ENCODE measurements around the gene RAB3D. TPM values are rescaled to one million over a fixed set of nuclear protein-coding genes. Genes with fewer than 3 reads are reported as not detected.
"Not testable (repeated sequence)": the region's sequence is repeated elsewhere in the genome, so short reads cannot be mapped to it uniquely, and the experiment has no call there.

Gene RAB3D
- 7.4 and 7.9 TPM in 2 replicates for total RNA-seq (2012; rRNA removed)

DNA sequence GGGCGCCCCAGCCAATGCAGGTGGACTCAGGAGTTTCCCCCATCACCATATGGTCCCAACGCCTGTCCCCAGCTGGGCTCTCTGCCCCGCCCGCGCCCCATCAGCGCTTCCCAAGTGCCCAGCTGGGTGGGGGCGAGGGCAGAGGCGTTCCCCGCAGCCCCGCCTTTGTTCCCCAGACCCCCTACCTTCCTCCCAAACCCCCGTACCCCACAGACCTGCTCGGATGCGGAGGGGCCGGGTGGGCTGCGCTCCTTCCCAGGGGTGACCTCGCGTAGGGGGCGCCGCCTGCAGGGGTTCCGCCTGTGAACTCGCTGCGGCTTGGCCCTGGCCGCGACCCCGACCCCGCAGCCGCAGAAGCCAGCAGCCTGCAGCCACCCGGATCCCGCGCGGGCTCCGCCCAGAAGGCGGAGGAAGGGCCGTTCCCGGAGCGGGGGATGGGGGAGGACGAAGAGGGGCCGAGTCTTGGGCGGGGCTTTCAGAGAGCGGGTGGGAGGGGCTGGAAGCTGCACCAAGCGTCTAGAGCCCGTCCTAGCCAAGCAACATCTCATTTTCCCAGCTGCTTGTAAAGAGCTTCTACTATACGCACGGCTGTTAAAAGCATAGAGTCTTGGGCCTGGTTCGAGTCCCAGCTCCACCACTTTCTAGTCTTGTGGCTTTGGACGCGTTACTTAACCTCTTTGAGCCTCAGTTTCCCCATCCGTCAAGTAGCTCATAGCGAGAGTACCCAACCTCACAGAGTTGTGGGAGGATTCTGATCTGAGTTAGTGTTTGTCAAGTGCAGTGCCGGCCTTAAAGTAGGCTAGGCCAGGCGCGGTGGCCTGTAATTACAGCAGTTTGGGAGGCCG, at the start of gene RAB3D:
Gene RAB3D, minus strand, starts transcription at position 404 of the 845 bp plus-strand sequence. CDS start 2,258 bp downstream, outside the sequence.
- Histone ChIP-seq H3K4me3 (ENCODE audit: low read length) (peak within 1 kb of the TSS; percentile 59), H3K9me3 (replicated peaks; ENCODE audit: low read length) (no peaks in the 10 kb centered on the region), H3K4me1 (ENCODE audit: control insufficient read depth, insufficient read depth, low read length) (peaks cover 17% of the 10 kb centered on the region), H3K27me3 (ENCODE audit: control insufficient read depth, insufficient read depth, low read length) (peaks cover 6% of the 10 kb centered on the region), H3K9ac (ENCODE audit: low read depth, low read length) (no peak within 1 kb of the TSS), H3K4me2 (ENCODE audit: low read length) (peak within 1 kb of the TSS; percentile 80), H3K36me3 (ENCODE audit: insufficient read depth, low read length) (no peaks in the 10 kb centered on the region)

DNA sequence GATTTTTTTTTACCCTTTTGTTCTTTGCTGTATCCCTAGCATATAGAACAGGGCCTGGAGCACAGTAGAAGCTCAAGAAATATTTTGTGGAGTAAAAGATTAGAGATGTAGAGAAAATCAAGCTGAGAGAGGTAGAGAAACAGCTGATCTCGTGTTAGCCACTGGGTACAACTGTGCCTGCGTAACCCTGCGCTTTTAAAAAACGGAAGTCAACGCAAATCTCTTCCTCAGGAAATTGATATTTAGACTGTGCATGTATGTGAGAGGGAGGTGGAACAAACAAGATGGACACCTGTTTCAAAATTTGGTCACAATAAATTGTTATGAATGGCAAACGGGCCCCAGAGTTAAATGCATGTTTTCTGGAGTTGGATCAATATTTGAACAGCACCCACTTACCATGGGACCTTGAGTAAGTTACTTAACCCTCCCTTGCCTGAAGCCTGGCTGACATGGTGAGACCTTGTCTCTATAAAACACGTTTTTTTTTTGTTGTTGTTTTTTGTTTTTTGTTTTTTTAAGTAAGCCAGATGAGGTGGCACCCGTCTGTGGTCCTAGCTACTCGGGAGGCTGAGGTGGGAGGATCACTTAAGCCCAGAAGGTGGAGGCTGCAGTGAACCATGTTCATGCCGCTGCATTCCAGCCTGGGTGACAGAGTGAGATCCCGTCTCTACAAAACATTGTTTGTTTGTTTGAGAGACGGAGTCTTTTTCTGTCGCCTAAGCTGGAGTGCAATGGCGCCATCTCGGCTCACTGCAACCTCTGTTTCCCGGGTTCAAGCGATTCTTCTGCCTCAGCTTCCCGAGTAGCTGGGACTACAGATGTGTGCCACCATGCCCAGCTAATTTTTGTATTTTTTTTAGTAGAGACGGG, 47.9 kb upstream of the RAB3D start:
- no peak overlapping the region for H3K4me2 ChIP-seq (ENCODE audit: low read length)
- peaks cover 6% of the 10 kb centered on the region for H3K27me3 ChIP-seq (ENCODE audit: control insufficient read depth, insufficient read depth, low read length)
- H3K9ac ChIP-seq (ENCODE audit: low read depth, low read length): no peak overlapping the region
- H3K9me3 ChIP-seq (replicated peaks; ENCODE audit: low read length): no peaks in the 10 kb centered on the region
- no peaks in the 10 kb centered on the region for H3K36me3 ChIP-seq (ENCODE audit: insufficient read depth, low read length)
- no peak overlapping the region for H3K4me3 ChIP-seq (ENCODE audit: low read length)
- H3K4me1 ChIP-seq (ENCODE audit: control insufficient read depth, insufficient read depth, low read length): peaks cover 11% of the 10 kb centered on the region

DNA sequence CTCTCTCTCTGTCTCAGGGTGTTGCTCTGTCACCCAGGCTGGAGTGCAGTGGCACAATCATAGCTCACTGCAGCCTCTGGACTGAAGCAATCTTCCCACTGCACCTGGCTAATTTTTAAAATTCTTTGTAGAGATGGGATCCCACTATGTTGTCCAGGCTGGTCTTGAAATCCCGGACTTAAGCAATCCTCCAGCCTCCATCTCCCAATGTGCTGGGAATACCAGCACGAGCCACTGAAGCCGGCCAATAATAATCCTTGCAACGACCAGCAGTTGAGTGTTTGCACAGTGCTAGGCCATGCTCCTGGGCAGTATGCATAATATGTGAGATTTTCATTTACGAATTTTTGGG, 45.3 kb upstream of the RAB3D start:
- Histone ChIP-seq H3K4me1 (ENCODE audit: control insufficient read depth, insufficient read depth, low read length) (peaks cover 27% of the 10 kb centered on the region), H3K27me3 (ENCODE audit: control insufficient read depth, insufficient read depth, low read length) (peaks cover 6% of the 10 kb centered on the region), H3K9me3 (replicated peaks; ENCODE audit: low read length) (no peaks in the 10 kb centered on the region), H3K4me2 (ENCODE audit: low read length) (no peak overlapping the region), H3K9ac (ENCODE audit: low read depth, low read length) (no peak overlapping the region), H3K4me3 (ENCODE audit: low read length) (no peak overlapping the region), H3K36me3 (ENCODE audit: insufficient read depth, low read length) (no peaks in the 10 kb centered on the region)

DNA sequence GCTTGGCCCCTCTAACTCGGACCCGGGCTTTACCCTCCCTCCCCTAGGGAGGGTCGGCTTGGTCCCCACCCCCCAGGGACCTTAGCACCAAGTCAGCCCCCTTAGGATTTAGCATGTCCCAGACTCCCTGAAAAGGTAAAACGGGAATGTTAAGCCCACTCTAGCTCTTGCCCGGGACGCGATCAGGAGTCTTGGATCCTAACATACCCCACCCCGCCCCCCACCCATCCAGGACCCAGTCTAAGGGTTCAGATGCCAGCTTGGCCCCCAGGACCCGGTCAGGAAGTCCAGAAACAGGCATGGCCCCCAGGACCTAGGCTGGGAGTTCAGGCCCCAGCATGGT, 44.2 kb upstream of the RAB3D start:
- H3K27me3 ChIP-seq (ENCODE audit: control insufficient read depth, insufficient read depth, low read length): peaks cover 6% of the 10 kb centered on the region
- H3K36me3 ChIP-seq (ENCODE audit: insufficient read depth, low read length): no peaks in the 10 kb centered on the region
- H3K4me1 ChIP-seq (ENCODE audit: control insufficient read depth, insufficient read depth, low read length): peaks cover 30% of the 10 kb centered on the region
- H3K9ac ChIP-seq (ENCODE audit: low read depth, low read length): no peak overlapping the region
- peak overlapping the region; percentile 64 for H3K4me3 ChIP-seq (ENCODE audit: low read length)
- H3K9me3 ChIP-seq (replicated peaks; ENCODE audit: low read length): no peaks in the 10 kb centered on the region
- H3K4me2 ChIP-seq (ENCODE audit: low read length): peak overlapping the region; percentile 76

- H3K36me3 ChIP-seq (ENCODE audit: insufficient read depth, low read length): no peaks in the 10 kb centered on the region
- peaks cover 36% of the 10 kb centered on the region for H3K4me1 ChIP-seq (ENCODE audit: control insufficient read depth, insufficient read depth, low read length)
- peaks cover 6% of the 10 kb centered on the region for H3K27me3 ChIP-seq (ENCODE audit: control insufficient read depth, insufficient read depth, low read length)
- no peaks in the 10 kb centered on the region for H3K9me3 ChIP-seq (replicated peaks; ENCODE audit: low read length)
- peak overlapping the region; percentile 76 for H3K4me2 ChIP-seq (ENCODE audit: low read length)
- no peak overlapping the region for H3K9ac ChIP-seq (ENCODE audit: low read depth, low read length)
- peak overlapping the region; percentile 64 for H3K4me3 ChIP-seq (ENCODE audit: low read length)
Observed at GRCh38 chr19:11382898-11383705, 43.6 kb upstream of the RAB3D start.

GRCh38 chr19:11380653-11381537, 41.4 kb upstream of the RAB3D start:
- peak overlapping the region; percentile 98 for H3K4me2 ChIP-seq (ENCODE audit: low read length)
- peaks cover 6% of the 10 kb centered on the region for H3K27me3 ChIP-seq (ENCODE audit: control insufficient read depth, insufficient read depth, low read length)
- H3K36me3 ChIP-seq (ENCODE audit: insufficient read depth, low read length): no peaks in the 10 kb centered on the region
- no peaks in the 10 kb centered on the region for H3K9me3 ChIP-seq (replicated peaks; ENCODE audit: low read length)
- peak overlapping the region; percentile 80 for H3K4me3 ChIP-seq (ENCODE audit: low read length)
- peak overlapping the region; percentile 70 for H3K9ac ChIP-seq (ENCODE audit: low read depth, low read length)
- peaks cover 52% of the 10 kb centered on the region for H3K4me1 ChIP-seq (ENCODE audit: control insufficient read depth, insufficient read depth, low read length)

GRCh38 chr19:11379857-11380350, 40.4 kb upstream of the RAB3D start:
- H3K9me3 ChIP-seq (replicated peaks; ENCODE audit: low read length): no peaks in the 10 kb centered on the region
- H3K4me2 ChIP-seq (ENCODE audit: low read length): peak overlapping the region; percentile 98
- H3K27me3 ChIP-seq (ENCODE audit: control insufficient read depth, insufficient read depth, low read length): peaks cover 6% of the 10 kb centered on the region
- H3K36me3 ChIP-seq (ENCODE audit: insufficient read depth, low read length): no peaks in the 10 kb centered on the region
- H3K9ac ChIP-seq (ENCODE audit: low read depth, low read length): no peak overlapping the region
- peaks cover 61% of the 10 kb centered on the region for H3K4me1 ChIP-seq (ENCODE audit: control insufficient read depth, insufficient read depth, low read length)
- H3K4me3 ChIP-seq (ENCODE audit: low read length): peak overlapping the region; percentile 80

GRCh38 chr19:11379269-11379845, 39.9 kb upstream of the RAB3D start:
- not testable (repeated sequence) for H3K9me3 ChIP-seq (replicated peaks; ENCODE audit: low read length); H3K4me2 ChIP-seq (ENCODE audit: low read length); H3K9ac ChIP-seq (ENCODE audit: low read depth, low read length); H3K36me3 ChIP-seq (ENCODE audit: insufficient read depth, low read length); H3K27me3 ChIP-seq (ENCODE audit: control insufficient read depth, insufficient read depth, low read length); H3K4me3 ChIP-seq (ENCODE audit: low read length)
- peaks cover 61% of the 10 kb centered on the region for H3K4me1 ChIP-seq (ENCODE audit: control insufficient read depth, insufficient read depth, low read length)

DNA sequence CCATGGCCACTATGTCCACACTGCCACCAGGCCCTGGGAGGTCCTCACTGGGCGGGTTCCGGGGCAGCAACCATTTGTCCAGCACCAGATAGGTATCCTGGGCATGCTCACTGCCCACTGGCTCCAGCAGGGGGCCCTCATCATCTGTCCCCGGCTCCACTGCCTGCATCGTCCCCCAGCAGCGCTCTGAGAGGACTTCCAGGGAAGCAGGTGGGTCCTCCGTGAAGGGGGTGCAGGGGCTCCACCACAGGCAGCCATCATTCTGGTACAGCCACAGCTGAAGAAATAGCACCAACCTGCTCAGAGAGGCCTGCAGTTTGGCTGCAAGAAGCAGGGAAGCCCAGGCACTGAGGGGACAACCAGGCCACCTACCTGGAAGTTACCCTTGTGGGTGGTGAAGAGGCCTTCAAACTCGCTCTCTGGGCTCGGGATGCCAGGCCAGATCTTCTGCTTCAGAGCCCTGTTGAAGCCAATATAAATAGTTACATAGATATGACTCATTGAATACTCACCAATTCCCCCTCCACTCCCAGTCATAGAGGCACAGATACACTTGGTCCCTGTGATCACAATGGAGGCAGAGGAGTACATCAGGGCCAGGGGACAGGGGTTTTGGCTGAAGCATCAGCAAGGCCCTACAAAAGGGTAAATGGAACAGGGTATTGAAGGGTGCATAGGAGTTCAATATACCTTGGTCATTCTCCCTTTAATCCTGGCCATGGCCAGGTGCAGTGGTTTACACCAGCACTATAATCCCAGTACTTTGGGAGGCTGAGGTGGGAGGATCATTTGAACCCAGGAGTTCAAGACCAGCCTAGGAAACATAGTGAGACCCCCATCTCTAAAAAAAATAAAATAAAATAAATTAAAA, 39.1 kb upstream of the RAB3D start:
- H3K4me2 ChIP-seq (ENCODE audit: low read length): peak overlapping the region; percentile 75
- no peaks in the 10 kb centered on the region for H3K9me3 ChIP-seq (replicated peaks; ENCODE audit: low read length)
- H3K9ac ChIP-seq (ENCODE audit: low read depth, low read length): no peak overlapping the region
- peaks cover 61% of the 10 kb centered on the region for H3K4me1 ChIP-seq (ENCODE audit: control insufficient read depth, insufficient read depth, low read length)
- H3K27me3 ChIP-seq (ENCODE audit: control insufficient read depth, insufficient read depth, low read length): peaks cover 6% of the 10 kb centered on the region
- H3K4me3 ChIP-seq (ENCODE audit: low read length): peak overlapping the region; percentile 54
- H3K36me3 ChIP-seq (ENCODE audit: insufficient read depth, low read length): no peaks in the 10 kb centered on the region

Data from skeletal muscle satellite cell (primary cell).